GM10248 (cell line): ENCODE measurements around the gene TMEM52.
A peak's percentile ranks its signal among the peaks of the same experiment; 100 is the strongest.

Experiments used
- CTCF ChIA-PET: fragments of 300-600 bp; sonication (Branson Sonifier 250); formaldehyde crosslinking; extraction: SDS; loops from one replicate; lab custom pipeline; 2021; ENCODE audit warnings: antibody characterized with exemption; lab: Yijun Ruan, JAX
- POLR2A ChIA-PET: fragments of 350-650 bp; sonication (Branson Sonifier 250); formaldehyde crosslinking; extraction: SDS; loops from one replicate; lab custom pipeline; 2020; ENCODE audit warnings: antibody characterized with exemption; lab: Yijun Ruan, JAX
- DNase-seq: peaks from one replicate; pipeline ENCODE4 v3.0.0; 2012; ENCODE audit errors: extremely low spot score
- CTCF ChIP-seq: IDR thresholded peaks from 2 replicates; pipeline ENCODE4 v1.5.1; 2012; ENCODE audit warnings: mild to moderate bottlenecking, low read depth; ENCODE audit errors: extremely low read depth, missing control alignments, control extremely low read depth

Gene TMEM52

GRCh38 chr1:1963570-1963969 lies 44.5 kb upstream of the TMEM52 start:
- no peak for DNase-seq
- no peak for TF ChIP-seq CTCF
- CTCF ChIA-PET = no interaction called here
- POLR2A ChIA-PET = no interaction called here

GRCh38 chr1:1962752-1963151 lies 43.7 kb upstream of the TMEM52 start:
- ChIA-PET POLR2A (no interaction called here), CTCF (interaction anchor here (1.4 kb wide), 1 partner anchor 82 kb away, joined by 3 read pairs; no protein-coding TSS in a partner anchor)
- DNase-seq = no peak
- TF ChIP-seq CTCF = no peak

- no peak for TF ChIP-seq CTCF
- CTCF ChIA-PET = interaction anchor here (0.8 to 3.2 kb wide), 7 partner anchors 8 to 86 kb away, joined by 3 to 12 read pairs (median 6); no protein-coding TSS in a partner anchor
- no peak for DNase-seq
- POLR2A ChIA-PET = no interaction called here
Observed at GRCh38 chr1:1960480-1961196, 41.6 kb upstream of the TMEM52 start.

GRCh38 chr1:1959840-1960479 lies 40.9 kb upstream of the TMEM52 start:
- TF ChIP-seq CTCF = peak; percentile 79
- ChIA-PET POLR2A (no interaction called here), CTCF (interaction anchor here (0.8 to 3.2 kb wide), 7 partner anchors 9 to 87 kb away, joined by 3 to 12 read pairs (median 6); no protein-coding TSS in a partner anchor)
- peak; percentile 84 for DNase-seq

- no peak for TF ChIP-seq CTCF
- DNase-seq = no peak
- POLR2A ChIA-PET = no interaction called here
- CTCF ChIA-PET = interaction anchor here (1.2 to 3.2 kb wide), 4 partner anchors 12 to 85 kb away, joined by 3 to 12 read pairs (median 8); no protein-coding TSS in a partner anchor
Observed at GRCh38 chr1:1959459-1959839, 40.4 kb upstream of the TMEM52 start.

GRCh38 chr1:1958071-1958541 lies 39.0 kb upstream of the TMEM52 start:
- ChIA-PET POLR2A (no interaction called here), CTCF (interaction anchor here (3.2 kb wide), 1 partner anchor 14 kb away, joined by 11 read pairs; no protein-coding TSS in a partner anchor)
- DNase-seq = no peak
- no peak for TF ChIP-seq CTCF
